TTC549 (cell line): ENCODE measurements around the gene CYYR1.

ENCODE experiments used
- FAIRE-seq: peaks from 2 replicates; lab custom pipeline; 2012; peaks lifted over from hg19 to GRCh38; lab: Jason Lieb, UNC

The CYYR1 gene

DNA sequence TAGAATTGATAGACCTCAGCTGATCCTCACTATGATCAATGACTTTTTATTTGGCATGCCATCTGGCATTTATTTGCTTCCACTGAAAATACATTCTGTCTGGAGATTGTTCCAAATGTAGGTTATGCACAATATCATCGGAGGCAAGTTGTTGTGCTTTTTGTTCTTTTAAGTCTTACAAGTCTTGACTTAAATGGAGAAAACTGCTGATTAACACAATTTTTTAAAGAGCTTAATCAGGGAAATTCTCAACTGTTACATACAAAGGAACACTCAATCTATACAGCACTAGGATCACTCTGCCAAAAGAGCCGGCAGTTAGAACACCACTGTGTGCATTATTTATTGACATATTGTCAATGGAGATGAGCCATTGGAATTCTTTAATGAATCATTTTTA, 19.2 kb downstream of the CYYR1 start:
- FAIRE-seq, result no peak

DNA sequence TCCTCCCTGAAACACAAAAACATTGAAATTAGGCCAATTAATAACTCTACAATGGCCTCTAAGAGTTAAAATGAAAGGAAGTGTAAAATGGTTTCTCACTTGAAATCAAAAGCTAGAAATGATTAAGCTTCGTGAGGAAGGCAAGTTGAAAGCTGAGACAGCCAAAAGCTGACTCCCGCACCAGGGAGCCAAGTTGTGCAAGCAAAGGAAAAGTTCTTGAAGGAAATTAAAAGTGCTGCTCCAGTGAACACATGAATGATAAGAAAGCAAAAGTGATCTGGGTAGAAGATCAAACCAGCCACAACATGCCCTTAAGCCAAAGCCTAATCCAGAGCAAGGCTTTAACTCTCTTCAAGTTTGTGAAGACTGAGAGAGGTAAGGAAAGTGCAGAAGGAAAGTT, 22.8 kb downstream of the CYYR1 start:
- no peak for FAIRE-seq

DNA sequence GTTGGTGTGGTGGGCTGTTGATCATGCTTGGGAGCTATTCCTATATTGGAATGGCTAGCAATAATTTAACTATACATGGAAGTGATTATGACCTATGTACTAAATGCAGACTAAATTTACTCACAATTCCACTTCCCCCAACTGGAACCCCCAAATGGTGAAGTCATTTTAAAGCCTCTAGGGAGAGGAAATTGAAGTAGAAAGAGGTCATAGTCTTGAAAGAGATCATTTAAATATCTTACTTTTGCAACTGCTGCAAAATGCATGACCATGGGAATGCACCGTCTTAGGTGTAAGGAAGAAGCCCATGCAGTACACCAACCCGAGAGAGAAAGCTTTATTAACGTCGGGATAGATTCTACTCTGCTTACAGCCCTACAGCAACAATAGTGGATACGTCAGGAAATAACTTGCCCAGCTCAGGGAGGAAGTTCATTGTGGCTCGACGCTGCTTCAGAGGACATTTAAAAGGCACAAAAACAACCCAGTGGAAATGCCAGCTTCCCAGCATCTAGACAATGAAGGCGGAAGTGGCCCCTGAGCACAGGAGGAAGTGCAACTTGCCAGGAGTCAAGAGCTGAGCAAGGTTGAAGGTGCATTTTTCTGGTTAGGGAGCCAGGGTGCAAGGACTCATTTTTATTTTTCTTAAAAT, 26.5 kb downstream of the CYYR1 start:
- no peak for FAIRE-seq

DNA sequence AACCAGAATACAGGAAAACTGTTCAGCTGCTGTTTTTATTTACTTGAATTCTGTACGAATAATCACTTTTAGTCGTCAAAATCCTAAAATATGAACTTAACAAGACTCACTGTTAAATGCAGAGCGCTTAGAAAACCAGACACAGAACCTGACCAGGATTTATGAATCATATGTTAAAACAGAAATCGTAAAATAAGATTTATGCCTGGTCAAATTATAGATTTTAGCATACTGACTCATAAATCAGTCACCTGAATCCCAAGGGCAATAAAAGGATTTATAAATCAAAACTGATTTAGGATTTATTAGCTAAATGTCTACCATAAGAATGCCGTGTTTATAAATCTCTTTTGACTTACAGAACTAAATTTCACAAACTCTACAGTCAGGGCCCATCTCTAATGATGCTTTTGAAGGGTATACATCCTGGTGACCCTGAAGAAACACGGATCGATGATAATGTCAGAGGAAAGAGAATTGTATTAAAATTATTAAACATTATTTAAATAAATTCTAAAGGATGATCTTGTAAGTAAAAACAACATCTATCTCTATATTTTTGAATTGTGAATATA, 28.8 kb downstream of the CYYR1 start:
- FAIRE-seq, result no peak

DNA sequence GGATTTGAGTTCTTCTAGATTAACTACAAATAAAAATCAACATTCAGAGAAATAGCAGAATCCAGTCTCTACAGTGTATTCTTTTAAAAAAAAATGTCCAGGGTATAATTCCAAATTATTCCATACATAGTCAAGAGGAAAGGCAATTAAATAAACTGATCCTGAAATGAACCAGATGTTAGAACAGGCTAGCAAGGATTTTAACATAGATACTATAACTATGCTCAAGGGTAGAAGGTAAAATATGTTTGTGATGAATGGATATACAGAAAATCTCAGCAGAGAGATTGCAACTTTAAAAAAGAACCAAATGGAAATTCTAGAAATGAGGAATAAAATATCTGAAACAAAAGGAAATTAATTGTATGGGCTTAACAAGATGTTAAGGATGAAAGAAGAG, 32.4 kb downstream of the CYYR1 start:
- FAIRE-seq, result no peak

DNA sequence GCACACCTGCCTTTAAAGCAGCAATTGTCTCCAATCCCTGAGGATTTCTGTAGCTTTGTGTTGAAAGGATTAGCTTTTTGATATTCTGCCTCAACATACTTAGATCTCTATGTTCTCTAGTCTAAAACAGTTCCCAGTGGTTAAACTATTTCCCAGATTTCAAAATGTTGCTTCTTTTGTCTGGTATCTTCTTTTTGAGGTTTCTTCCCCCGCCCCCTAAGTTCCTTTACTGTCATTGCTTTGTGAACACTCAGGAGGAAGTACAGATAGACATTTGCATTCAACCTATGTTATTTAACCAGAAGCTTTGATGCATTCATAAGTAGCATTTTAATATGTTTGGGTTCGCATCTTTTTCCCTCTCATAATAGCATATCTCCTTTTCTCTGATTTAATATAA, 33.5 kb downstream of the CYYR1 start:
- FAIRE-seq, result no peak

DNA sequence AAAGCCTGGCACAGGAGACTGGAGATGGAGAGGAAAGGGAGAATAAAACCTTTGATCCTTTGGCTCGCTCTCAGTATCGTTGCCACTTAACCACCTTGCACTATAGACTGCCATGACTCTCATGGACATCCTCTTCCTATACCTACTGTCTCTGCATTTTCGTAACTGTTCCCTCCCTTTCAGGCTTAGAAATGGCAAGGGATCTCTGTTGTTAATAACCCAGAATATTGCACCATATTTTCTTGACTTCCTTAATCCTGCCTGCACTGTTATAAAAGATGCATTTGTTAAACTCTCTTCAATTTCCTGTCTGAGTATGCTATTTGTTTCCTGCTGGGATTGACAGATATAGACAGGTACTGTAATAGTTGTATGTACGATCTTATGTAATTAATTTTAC, 38.6 kb downstream of the CYYR1 start:
- no peak for FAIRE-seq

DNA sequence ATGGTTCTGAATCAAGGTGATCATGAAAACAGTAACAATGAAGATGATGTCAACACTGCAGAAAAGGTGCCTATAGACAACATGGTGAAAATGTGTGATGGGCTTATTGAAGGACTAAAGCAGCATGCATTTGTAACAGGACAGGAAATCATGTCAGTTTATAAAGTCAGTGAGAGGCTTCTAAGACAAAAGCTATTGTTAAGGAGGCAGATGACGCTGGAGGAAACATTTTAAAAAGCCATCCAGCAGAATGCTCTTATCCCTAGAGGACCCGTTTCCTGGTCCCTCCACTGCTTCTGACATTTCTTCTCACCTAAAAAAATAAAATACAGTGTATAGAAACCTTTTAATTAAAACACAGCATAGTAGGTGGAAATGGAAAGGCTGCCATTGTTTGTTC, 40.9 kb downstream of the CYYR1 start:
- no peak for FAIRE-seq

DNA sequence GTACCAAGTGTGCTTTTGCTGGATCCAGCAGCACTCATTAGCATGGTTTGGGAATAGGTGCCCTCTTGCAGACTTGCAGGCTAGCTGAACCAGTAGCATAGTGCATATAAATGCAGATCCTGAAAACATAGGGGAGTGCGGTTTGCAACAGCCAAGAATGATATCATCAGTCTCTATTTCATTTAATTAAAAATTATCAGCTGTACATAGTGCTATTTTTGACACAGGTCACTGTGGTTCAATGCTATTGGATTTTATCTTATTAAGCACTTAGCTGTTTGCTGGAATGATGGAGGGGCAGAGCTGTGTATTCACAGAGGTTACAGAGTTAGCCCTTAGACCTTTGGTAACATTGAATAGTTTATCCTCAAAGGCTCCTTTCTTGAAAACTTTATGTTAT, 43.6 kb downstream of the CYYR1 start:
- FAIRE-seq, result no peak

DNA sequence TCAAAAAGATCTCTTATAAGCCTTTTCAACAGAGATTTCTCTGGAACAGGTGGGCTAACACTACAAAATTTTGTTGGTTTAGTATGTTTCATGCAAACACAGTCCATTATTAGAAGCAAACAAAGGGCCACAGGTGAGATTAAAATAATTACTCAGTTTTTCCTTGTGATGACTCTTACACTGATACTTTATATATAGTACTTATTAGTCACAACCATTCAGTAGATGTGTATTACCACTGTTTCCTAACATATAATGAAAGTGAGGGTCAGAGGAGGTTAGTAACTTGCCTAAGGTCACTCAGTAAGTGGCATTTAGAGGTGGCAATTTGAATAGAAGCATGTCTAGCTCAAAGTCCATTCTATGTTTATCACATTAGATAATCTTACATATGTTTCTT, 44.2 kb downstream of the CYYR1 start:
- no peak for FAIRE-seq

DNA sequence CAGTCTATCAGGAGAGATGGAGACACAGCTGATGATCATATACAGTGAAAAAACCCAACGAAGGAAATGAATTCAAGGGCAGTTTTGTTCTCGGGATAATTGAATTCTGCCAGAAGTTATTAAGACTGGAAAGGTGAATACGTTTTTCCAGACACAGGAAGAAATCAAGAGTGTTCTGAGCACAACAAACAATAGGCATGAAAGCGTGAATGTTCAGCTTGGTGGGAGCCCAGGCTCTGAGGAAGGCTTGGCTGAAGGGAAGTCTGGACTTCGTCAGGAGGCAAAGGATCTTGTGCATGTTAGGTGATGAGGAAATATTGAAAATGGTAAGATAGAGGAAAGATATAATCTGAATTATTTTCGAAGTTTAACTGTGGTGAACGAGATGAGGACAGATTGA, 50.4 kb downstream of the CYYR1 start:
- no peak for FAIRE-seq

DNA sequence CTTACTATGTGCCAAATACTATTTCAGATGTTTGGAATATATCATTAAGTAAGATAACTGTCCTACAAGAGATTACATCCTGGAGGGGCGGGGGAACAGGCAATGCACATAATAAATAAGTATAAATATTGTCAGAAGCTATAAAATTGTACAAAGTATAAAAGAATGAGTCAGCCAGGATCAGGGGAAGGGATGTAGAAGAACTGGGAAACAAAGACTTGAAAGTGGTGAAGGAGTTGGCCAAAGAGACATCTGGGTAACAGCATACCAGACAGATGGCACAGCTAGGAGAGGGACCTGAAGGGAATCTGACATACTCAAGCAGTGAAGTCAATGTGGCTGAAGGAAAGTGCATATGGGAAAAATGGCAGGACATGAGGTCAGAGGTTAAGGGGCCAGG, 53.9 kb downstream of the CYYR1 start:
- FAIRE-seq, result no peak

DNA sequence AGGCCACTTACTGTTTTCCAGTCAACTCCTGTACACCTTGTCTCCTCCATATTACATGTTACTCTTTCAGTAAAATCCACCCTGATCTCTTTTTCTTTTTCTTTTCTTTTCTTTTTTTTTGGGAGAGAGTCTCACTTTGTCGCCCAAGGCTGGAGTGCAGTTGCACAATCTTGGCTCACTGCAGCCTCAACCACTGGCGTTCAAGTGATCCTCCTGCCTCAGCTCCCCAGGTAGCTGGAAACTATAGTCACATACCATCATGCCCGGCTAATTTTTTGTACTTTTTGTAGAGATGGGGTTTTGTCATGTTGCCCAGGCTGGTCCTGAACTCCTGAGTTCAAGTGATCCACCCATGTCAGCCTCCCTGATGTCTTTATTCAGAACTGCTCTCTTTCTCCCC, 57.8 kb downstream of the CYYR1 start:
- FAIRE-seq, result no peak

DNA sequence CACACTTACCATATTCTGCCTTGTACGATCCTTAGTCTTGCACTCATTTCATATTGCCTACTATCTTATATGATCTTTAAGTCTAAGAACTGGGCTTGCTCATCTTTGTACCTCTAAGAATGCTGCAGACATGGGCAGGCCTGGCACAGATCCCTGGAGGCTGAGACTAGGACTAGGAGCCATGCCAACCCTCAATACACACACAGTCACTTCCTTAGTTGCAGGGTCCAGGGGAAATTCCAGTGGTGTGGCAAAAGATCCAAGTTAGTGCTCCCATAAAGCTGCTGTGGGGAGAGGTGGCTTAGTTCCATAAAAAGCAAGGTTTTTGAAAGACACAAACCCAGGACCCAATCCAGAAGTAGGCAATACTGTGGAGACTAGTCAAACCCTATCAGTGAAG, 59.9 kb downstream of the CYYR1 start:
- FAIRE-seq, result no peak

DNA sequence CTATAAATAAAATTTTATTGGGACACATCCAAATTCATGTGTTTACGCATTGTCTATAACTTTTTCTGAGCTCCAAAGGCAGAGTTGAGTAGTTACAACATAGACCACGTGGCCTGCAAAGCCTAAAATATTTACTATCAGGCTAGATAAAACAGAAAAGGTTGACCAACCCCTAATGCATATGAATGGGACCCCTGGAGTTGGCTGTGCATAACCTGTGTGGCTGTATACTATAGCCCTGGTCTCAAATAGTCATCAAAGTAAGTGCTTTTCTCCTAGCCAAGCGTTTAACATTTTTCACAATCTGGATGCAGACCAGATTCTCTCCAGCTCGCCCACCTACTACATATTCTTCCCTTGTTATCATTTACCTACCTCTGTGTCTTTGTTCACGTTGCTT, 60.4 kb downstream of the CYYR1 start:
- FAIRE-seq, result no peak

DNA sequence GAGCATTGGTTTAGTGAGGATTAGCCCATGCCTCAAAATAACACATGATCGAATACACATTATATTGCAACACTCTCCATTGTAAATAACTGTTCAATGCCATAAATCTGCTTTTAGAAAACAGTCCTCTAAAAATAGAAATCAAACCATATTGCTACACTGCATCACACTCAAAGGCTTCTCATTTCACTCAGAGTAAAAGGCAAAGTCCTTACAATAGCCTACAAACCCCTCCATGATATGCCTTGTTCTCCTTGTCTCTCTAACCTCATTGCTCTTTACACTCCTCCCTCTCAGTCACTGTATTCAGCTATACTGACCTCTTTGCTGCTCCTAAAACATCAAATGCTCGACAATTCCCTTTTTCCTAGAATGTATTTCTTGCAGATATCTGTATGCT, 64.2 kb downstream of the CYYR1 start:
- FAIRE-seq, result no peak

DNA sequence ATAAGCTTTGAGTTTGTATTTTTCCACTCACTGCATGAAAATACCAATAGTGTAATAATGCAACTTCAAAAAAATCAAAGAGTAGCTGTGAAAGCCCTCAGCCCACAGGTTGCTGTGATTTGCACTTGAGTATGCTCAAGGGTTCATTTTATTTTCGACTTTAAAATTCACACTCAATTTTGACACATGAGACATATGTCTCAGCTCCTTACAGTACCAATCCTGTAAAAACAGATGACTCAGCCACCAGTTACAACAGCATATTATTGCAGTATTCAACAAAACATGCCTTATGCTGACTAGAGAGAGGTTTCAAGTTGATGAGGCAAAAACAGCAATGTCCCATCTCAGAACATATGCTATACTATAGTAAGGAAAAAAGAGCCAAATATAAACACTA, 66.1 kb downstream of the CYYR1 start:
- FAIRE-seq, result no peak

DNA sequence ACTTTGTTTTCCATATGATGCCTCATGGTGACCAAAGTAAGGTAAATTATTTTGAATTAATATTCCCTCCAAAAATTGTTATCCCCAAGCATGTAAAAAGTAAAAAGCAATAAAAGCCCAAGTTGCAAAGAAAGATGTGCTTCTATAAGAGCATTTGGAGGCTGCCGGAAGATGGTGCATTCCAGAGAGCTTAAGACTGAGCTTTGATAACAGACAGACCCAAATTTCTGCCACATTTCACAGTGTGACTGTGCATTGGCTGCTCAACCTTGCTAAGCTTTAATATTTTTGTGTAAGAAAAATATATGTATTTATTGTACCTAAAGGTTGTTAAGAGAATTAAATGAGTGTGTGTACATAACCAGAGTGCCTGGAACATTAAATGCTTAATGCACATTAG, 67.9 kb downstream of the CYYR1 start:
- no peak for FAIRE-seq

DNA sequence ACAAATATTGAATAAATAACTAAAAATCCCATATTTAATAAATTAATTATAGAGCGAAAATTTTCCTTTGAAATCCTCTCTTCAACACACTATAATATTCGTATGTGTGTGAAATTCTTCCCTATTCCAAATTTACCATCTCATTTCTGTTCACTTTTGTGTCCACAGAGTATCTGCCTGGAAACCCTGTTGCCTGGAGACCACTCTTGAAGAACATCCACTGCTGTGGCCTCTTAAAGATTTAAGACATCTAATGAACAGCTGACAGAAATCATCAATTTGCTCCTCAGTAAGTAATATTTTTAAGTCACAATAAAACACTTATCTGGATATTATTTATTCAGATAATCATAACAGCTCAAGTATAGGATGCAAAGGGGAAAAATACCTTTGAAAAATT, 69.7 kb downstream of the CYYR1 start:
- no peak for FAIRE-seq

DNA sequence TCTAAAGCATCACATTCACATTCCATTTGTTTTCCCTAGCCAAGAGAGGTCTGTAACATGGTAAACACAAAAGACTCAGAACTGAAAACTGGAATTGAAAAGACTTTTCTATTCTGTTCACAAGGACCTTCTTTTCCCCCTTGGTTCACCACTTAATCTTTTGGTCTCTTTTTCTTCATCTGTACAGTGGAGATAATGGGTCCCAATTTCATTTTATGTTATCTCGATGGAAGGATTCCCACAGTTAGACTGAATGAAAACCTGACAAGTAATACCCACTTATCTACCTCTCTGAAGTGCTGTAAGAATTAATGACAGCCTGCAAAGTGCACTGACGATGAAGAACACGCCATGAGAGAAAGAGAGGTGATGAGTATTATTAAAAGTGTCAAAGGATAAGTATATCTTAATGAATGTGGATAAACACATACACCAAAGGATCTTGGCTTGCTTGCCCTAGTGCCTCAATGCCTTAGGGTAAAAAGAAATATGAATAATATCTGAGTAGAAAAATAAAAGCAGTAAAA, 71.5 kb downstream of the CYYR1 start:
- FAIRE-seq, result no peak

DNA sequence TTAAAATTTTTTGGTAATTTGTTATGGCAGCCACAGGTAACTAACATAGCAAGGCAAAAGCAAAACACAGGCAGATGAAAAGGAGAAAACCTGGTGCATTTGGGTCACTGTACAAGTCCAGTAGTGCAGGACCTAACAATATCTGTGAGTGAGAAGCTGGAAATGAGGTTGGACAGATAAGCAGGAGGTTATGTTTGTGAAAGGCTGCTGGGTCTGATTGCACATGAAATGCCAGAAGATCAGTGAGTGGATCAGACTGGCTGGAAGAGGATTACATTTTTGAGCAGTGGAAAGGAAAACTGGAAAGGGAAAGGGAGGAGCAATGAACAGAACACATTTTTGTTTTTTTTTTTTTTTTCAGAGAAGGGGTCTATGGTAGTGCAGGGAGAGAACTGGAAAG, 73.6 kb downstream of the CYYR1 start:
- FAIRE-seq, result no peak

DNA sequence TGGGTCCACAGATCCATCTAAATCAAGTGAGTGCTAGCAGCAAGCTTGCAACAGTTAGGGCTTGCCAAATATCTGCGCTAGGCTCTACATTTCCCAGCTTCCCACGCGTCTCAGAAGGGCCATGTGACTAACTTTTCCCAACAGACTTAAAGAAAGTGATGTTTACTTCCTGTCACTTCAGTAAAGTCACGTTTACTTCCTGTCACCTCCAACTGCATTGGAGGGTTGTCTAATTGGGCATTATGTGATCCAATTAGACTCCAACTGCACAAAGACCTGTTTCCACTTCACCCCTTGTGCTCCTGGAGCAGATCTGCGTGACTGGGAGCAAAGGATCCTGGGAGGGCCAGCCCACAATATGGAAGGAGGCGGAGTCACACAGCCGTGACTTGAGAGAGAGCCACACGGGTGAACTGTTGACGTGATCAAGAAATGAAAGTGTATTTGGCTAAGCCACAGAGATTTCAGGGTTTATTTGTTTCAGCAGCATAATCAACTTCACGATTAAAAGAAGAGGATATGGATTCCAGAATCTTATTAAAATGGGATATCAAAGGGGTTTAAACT, 77.7 kb downstream of the CYYR1 start:
- FAIRE-seq, result no peak

DNA sequence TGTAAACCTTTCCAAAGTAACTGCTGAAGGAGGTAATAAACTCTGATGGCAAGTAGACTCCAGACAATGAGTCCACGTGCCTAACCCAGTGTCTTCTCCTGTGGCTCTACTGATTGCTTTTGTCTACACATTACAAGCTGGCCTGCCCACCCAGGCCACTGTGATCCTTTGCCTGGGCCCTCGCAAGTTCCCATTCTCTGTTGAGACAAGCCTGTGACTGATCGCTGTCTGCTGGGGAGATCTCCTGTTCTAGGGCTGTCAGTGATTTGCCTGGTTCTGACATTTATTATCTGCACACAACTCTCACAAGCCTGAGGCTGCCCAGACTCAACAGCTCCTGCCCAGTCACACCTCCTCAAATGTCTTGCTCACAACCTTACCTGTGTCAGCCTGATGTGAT, 81.4 kb downstream of the CYYR1 start:
- no peak for FAIRE-seq

DNA sequence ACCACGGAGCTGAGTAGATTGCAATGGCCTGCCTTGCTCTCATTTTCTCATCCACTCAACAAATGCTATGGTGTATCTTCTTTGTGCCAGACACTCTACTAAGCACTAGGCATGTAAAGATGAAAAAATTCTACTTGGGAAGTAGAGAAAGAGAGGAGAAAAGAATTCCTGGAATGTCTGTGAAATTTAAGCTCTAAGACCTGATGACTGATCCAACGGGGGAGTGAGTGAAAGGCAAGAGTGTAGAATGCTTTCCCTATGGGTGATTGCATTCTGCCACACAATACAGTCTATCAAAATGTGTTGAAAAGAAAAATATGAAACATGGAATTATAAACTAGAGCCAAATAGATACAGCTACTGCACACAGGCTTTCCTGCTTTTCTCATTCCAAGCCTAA, 82.3 kb downstream of the CYYR1 start:
- FAIRE-seq, result no peak
